Activated CD4-positive, alpha-beta T cell treated with anti-CD3 and anti-CD28 coated beads, Interleukin-10, Interleukin-2, amounts not matched to agents 100 ng/mL and 50 ng/mL, durations not matched to agents 16 hours and 8 hours (primary cell): ENCODE measurements around the gene NADK.
"Not testable (repeated sequence)": the region's sequence is repeated elsewhere in the genome, so short reads cannot be mapped to it uniquely, and the experiment has no call there.

Experiments used
- DNase-seq: peaks from one replicate; pipeline ENCODE4 v3.0.0-alpha.2; 2020

NADK gene

DNA sequence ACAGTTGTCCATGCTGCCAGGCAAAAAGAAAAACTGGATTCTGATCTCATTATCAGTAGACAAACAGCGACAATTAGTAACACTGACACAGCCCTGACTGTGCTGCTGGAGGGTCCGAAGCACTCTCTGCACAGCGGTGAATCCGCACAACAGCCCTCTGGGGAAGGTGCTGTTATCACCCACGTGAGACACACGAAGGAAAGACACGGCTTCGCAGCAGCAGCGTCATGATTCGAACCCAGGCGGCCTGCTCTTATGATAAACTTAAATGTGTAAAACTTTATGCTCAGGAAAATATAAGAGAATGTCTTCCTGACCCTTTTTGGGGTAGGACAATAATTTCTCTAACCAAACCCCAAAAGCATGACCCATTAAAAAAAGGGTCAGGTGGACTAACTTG lies 35.7 kb downstream of the NADK start:
- DNase-seq = not testable (repeated sequence)

DNA sequence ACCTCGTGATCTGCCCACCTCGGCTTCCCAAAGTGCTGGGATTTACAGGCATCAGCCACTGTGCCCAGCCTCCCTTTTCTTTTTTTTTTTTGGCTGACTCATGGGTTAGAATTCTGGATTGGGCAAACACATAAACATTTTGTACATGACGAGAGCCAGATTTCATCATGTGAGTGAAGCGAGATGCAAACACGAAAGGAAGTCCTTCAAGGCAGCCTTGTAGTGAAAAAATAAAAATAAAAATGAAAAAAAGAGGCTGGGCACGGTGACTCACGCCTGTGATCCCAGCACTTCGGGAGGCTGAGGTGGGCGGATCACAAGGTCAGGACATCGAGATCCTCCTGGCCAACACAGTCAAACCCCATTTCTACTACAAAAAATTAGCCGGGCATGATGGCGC lies 37.3 kb downstream of the NADK start:
- DNase-seq = not testable (repeated sequence)

DNA sequence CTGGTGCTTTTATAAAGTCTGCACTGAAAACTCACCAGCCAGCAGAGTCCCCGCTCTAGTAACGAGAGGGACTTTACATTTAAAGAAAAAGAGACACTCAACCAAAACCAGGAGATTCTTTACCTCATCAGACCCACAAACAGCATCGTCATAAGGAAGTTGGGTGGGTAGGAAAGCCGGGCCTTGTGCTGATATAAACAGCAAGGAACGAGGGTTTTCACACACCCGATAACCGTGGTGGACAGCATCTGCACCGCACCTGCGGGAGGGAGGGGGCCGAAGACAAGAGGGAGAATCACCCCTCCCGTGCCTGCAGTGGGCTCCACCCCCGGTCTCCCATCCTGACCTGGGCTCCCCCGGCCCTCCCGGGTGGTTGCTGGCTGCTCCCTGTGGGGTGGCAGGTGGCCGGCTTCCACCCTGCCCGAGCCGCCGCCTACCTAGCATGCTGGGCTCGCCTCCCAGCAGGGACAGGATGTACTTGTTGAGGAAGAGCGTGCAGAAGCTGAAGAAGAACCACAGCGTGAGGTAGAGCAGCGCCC lies 39.4 kb downstream of the NADK start:
- not testable (repeated sequence) for DNase-seq

GRCh38 chr1:1737675-1738590 lies 40.3 kb downstream of the NADK start:
- not testable (repeated sequence) for DNase-seq

- no peak for DNase-seq
Observed at GRCh38 chr1:1732381-1732780, 45.9 kb downstream of the NADK start.

DNA sequence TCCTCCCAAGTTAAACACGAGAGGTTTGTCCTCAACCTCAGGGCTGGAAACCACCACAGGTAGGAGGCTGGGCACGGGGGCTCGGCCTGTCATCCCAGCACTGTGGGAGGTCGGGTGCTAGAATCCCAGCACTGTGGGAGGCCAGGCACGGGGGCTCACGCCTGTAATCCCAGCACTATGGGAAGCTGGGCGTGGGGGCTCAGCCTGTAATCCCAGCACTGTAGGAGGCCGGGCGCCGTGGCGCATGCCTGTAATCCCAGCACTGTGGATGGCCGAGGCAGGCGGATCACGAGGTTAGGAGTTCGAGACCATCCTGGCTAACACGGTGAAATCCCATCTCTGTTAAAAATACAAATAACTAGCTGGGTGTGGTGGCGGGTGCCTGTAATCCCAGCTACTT lies 47.4 kb downstream of the NADK start:
- DNase-seq = no peak

DNA sequence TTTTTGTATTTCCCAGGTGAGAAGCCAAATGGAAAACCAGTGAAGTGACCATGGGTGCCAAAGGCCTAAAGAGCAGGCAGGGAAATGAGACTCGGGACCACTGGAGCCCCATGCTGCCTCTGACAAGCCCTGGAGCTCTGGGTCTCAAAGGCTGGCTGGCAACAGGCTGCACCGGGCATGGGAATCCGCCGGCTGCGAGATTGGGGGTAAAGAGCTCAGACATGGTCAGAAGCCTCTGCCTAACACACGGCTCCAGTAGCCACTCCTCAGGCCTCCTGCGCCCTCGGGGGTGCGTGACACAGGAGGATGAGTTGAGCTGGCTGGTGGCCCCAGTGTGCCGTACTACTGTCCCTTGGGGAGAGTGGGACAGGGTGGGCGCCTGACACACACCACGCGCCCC lies 48.0 kb downstream of the NADK start:
- DNase-seq = not testable (repeated sequence)

GRCh38 chr1:1729116-1729816 lies 49.0 kb downstream of the NADK start:
- not testable (repeated sequence) for DNase-seq

DNA sequence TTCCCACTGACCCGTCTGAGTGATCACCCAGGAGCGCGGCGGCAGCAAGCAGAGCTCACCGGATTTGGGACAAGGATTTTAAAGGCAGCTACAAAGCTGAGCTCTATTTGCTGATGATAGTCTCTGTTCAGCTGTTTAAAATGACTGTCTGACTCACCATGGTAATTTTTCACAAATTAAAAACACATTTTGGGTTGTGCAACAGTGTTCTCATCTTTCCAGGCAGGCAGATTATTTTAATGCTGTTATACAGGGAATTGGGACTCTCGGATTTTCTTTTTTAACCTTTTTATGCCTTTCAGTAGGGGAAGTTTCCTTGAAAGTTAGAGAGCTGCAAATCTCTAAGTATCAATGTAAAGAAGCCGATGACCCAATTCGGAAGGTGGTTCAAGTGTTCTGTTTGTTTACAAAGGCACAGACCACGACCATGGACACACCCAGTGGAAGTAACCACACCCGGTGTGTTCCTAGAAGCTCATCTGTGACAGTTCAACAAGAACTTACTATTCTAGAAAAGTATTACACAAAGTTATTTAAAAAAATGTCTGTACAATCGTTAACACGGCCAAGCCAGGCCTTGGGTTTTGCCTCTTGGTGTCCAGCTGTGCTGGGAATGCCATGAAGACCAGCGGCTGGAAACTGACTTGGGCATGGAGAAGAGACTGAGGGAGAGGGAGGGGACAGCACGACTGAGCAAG lies 49.8 kb downstream of the NADK start:
- DNase-seq = peak; percentile 13

DNA sequence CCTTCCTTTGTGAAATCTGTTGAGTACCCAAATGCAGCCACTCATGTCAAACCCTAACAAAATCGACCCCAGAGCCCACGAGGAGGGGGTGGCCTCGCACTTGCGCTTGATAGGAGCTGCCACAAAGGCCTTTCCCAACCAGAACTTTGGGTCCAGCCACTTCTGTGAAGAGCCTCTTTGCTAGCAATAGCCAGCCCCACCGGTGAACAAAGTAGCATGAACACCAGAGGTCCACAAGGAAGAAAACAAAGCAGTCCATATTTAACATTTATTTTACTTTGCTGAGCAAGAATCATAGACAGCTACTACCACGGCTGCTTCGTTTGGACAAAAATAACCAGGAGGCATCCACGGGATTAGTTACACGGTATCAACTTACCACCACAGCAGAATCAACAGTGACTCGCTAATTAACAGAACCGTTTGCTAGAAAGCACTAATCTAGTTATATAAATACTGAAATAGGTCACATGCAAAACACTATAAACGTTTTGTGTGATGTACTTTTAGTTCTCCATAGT lies 51.1 kb downstream of the NADK start:
- not testable (repeated sequence) for DNase-seq

- not testable (repeated sequence) for DNase-seq
Observed at GRCh38 chr1:1726088-1726487, 52.2 kb downstream of the NADK start.

DNA sequence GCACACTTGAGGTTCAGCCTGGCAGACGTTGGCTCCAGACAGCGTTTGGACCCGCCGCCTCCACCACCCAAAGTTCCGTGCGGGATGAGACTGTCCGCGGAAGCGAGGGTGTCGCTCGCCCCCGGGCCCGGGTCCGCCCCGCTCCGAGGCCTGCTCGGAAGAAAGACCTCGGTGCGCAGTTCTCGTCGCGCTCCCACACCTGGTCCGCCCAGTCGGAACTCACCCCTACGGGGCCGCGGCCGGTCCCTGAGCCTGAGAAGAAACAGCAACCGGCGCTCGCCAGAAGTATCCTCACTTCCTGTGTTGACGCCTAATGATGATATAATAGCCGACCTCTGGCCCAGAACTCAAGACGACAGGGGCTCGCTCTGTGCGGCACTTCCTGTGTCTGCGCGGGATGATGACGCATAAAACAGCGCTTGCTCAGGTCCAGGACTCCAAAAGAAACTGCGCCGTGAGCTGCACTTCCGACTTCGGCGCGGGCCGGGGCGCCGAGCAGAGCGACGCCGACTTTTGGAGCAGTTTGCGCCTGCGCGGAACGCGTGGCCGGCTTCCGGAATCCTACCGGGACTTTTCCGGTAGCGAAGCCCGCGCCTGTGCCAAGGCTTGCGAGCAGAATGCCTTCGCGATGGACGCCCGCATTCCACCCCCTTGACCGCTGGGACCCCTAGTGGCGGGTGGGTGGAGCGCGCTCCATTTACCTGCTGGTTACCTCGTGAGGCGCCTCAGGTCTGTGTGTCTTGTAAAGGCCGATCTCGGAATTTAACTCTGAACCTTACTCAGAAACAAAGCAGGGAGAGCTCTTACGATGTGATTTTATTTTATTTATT lies 54.0 kb downstream of the NADK start, which contains the start of gene CDK11A:
CDK11A (minus strand) TSS at position 323 of the 830 bp plus-strand sequence. CDS start 1,539 bp downstream, outside the sequence.
- DNase-seq = peak; percentile 99

DNA sequence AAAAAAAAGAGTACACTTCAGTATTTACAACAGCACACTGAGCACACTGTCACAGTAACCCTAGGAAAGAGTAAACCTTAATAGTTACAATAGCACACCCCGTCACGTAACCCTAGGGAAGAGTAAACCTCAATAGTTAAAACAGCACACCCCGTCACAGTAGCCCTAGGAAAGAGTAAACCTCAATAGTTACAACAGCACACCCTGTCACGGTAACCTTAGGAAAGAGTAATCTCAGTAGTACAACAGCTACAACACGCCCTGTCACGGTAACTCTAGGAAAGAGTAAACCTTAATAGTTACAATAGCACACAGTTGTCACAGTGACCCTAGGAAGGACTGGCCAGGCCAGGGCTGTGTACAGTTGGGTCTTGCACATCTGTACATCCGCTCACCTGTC lies 57.1 kb downstream of the NADK start:
- DNase-seq = no peak

GRCh38 chr1:1715109-1715883 lies 63.0 kb downstream of the NADK start:
- not testable (repeated sequence) for DNase-seq

DNA sequence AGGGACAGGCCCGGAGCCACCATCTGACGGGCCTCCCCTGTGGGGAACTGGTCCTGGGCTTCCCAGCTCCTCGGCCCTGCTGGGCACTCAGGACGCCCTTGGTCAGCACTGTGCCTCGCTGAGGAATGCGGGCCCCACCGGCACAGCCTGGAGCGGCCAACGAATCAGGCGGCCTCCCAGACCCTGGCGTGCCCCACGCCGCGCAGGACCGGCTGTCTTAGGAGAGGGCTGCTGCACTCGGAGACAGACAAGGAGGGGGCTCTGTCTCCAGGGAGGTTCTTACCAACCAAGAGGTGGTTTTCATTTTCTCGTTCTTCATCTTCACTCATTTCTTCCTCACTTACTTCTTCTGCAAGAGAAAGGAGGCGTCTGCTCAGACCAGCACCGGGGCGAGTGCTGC lies 70.4 kb downstream of the NADK start:
- not testable (repeated sequence) for DNase-seq

GRCh38 chr1:1707241-1707640 lies 71.0 kb downstream of the NADK start:
- not testable (repeated sequence) for DNase-seq

GRCh38 chr1:1705623-1706022 lies 72.6 kb downstream of the NADK start:
- DNase-seq = not testable (repeated sequence)

- DNase-seq = not testable (repeated sequence)
Observed at GRCh38 chr1:1704284-1704957, 73.8 kb downstream of the NADK start.

DNA sequence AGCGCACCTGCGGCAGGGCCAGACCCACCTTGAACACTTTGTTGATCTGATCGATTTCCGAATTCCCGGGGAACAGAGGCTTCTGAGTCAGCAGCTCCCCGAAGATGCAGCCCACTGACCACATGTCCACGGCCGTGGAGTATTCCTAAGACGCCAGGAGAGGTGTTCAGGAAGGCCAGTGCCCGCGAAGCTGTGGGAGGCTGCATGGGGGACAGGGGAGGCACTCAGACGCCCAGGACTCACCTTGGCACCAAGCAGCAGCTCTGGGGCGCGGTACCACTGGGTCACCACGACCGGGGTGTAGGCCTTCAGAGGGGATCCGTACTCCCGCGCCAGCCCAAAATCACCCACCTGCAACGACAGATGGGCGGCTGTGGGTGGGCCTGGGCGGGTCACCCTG lies 74.5 kb downstream of the NADK start:
- DNase-seq = no peak

GRCh38 chr1:1702506-1702905 lies 75.8 kb downstream of the NADK start:
- DNase-seq = not testable (repeated sequence)
